Measurements from ENCODE around the gene SCGB3A2.

The SCGB3A2 gene

GRCh38 chr5:147878066-147878759 is at the start of gene SCGB3A2:
TSS of gene SCGB3A2 (plus strand) at chr5:147878711. CDS start at chr5:147878804, 93 bp downstream.
- no peak for DNase-seq

DNA sequence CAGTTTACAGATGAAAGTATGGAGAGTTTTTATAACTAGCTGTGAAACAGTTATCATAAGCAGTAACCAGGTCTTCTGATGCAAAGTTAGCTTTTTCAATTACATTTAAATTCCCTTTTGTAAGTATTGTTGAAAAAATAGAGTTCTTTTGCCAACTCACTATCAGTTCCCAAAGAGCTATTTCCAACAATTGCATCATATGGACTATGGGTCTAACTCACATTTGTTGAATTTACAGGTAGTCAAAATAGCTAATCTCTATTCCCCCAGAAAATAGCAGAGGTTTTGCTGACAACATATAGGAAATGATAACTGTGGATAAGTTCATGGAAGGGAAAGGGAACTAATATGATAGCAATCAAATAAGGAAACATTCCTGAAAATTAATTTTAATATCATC is 48.5 kb upstream of the SCGB3A2 start:
- DNase-seq, result no peak

DNA sequence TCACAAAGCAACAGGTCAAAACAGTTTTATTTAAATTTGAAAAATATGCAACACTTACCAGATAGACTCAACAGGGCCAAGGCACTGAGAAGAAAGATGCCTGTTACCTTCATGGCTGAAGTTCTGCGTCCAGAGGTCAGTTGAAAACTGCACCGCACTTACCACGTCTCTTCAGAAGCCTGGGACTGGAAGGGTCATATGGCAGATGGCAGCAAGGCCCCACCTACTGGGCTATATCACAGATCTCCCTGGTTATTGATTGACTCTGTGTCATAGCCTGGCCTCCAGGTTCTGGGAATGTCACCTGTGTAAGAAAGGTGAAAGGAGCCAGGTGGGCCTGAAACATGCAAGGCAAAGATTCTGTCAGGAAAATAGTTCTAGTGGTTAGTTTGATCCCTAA is 47.0 kb upstream of the SCGB3A2 start, which contains the start of gene SPINK1:
TSS of gene SPINK1 (minus strand) at position 207 of the 400 bp plus-strand sequence. CDS start at position 113, 94 bp downstream.
- no peak for DNase-seq

DNA sequence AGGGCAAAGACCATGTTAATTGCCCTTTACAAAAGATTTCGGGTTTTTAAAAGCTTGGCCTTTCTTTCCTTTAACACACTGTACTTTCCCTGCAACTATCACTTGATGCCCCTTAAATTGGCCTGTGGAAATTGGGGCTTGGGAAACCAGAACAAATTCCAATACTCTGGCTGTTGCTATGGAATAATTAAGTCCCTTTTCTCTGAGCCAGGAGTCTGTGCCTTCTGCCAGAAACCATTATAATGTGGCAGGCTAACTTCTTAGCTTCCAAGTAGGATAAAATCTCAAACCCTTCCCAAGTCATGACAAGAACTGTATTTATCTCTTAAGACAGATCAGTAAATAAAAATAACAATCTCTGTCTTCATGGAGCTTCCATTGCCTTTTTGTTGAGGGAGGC is 46.0 kb upstream of the SCGB3A2 start:
- DNase-seq, result no peak

- DNase-seq, result no peak
Observed at GRCh38 chr5:147835386-147835798, 43.1 kb upstream of the SCGB3A2 start.

- no peak for DNase-seq
Observed at GRCh38 chr5:147836439-147836838, 42.1 kb upstream of the SCGB3A2 start.

GRCh38 chr5:147842869-147843268 is 35.6 kb upstream of the SCGB3A2 start:
- DNase-seq, result no peak

- DNase-seq, result no peak
Observed at GRCh38 chr5:147844846-147845245, 33.7 kb upstream of the SCGB3A2 start.

DNA sequence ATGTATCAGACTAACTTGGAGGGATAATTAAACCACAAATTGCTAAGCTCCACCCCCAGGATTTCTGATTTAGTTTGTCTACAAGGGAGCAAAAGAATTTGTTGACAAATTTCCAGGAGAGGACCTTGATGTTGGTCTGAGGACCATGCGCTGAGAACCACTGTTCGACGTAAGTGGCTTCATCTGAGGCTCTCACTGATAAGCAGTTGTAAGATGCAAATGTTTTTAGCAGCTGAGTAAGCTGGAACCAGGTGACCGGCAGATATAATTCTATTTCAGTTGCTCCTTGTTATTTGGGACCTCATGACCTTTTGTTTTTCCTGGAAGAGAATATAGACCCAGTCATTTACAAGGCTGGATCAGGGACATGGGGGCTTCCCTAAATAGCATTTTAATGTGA is 32.9 kb upstream of the SCGB3A2 start:
- DNase-seq, result no peak

DNA sequence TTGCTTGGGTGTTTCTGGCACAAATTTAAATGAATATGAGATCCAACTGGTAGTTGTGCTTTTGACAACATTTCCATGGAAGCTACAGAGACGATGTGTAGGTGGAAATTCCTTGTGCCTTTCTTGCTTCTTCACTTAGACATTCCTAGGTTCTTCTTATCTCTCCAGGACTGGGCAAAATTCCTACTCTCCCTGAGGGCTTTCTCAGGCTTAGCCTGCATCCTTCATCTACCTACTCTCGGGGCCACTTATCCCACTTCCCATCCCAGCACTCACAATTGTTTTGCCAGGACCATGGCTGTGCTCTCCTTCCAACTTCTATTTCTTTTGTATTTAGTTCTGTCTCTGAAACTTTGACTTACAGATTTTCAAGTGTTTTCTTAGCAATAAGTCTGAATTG is 29.3 kb upstream of the SCGB3A2 start:
- DNase-seq, result no peak

GRCh38 chr5:147851578-147851977 is 26.9 kb upstream of the SCGB3A2 start:
- DNase-seq, result no peak

DNA sequence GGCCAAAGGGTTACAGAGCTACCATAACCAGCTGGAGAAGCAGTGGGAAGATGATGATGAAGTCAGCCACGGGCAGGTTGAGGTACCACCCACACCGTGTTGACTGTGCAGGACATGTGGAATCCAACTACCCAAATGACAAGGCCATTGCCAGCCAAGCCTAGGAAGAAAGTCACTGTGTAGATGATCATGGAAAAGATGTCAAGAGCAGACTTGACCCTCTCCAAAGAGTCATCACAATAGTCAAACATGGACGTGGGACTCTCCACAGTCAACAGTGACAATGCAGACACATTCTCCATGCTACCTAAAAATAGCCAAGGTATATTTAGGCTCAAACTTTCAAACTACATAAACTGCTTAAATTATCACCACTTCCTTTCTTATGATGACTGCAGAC is 26.1 kb upstream of the SCGB3A2 start:
- DNase-seq, result no peak

DNA sequence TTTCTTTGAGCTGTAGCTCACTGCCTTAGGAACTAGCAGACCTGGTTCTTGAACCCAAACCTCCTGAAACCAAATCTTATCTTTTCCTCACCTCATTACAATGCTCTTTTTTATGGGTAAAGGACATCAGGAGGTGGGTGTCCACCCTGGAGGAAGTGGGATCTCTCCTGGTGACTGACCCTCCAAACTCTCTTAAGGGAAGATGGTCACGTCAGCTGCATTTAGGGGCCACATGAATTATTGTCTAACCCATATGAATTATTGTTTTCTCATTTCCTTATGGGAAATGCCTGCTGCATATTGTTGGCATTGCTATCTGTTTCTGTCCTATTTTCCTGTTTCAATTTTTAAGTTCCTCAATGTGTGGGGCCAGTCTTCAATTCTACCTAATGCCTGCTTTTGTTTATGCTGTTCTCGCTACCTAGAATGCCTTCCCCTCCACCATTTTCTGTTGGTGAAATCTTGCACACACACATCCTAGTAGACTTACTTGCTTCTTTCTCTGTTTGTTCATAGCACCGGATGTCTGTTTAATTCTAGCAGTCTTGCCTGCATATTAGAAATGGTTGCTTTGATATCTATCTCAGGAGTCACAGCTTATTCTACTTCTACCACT is 25.0 kb upstream of the SCGB3A2 start:
- DNase-seq, result no peak

GRCh38 chr5:147854331-147854730 is 24.2 kb upstream of the SCGB3A2 start:
- no peak for DNase-seq

- no peak for DNase-seq
Observed at GRCh38 chr5:147854894-147855773, 23.4 kb upstream of the SCGB3A2 start.

DNA sequence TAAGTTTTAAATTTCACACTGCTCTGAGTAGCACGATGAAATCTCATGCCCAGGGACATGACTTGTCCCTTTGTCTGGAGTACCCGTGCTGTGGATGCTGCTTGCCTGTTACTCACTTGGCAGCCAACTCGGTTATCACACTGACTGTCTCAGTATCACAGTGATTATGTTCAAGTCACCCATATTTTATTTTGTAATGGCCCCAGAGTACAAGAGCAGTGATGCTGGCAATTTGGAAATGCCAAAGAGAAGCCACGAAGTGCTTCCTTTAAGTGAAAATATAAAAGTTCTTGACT is 22.8 kb upstream of the SCGB3A2 start:
- DNase-seq, result no peak

GRCh38 chr5:147856801-147857200 is 21.7 kb upstream of the SCGB3A2 start:
- DNase-seq, result no peak

- no peak for DNase-seq
Observed at GRCh38 chr5:147857302-147858129, 21.0 kb upstream of the SCGB3A2 start.

DNA sequence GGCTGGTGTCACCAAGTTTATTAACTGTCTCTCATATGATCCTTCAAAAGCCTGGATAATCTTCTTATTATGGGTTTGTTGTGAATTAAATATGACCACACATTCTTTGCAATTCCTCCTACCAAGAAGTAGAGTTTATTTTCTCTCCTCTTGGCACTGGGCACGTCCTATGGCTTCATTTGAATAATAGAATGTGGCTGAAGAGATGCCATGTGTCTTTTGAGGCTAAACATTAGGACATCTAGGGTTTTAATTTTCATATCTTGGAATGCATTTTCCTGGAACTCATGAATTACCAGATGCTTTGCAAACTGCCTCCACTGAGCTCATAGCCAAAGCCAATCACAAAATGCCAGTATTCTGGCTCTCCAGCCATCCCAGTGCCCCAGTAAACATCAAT is 19.9 kb upstream of the SCGB3A2 start:
- no peak for DNase-seq

DNA sequence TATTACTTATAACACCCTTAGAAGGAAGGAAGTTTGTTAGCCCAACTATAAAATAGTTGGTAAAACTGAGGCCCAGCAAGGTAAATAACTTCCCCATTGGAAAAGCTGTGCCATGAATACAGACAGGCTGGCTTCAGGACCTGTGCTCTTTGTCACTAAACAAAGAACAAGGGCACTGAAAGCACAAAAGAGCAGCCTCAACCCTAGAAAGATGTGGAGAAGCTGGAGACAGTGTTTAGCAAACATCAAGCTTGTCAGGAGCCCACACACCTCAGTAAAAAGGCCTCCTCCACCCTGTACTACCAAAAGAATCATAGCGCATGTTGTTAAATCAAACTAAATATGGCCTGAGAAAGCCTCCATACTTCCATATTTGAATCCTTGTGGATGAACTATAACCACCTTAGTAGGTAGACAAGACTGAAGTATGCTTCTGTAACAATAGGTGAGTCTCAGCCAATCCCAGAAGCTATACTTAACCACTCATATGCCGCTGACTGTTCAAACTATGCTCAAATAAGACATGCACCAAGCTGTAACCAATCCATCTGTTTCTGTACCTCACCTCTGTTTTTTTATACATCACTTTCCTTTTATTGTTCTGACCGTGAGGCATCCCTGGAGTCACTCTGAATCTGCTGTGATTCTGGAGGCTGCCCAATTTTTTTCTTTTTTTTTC is 18.4 kb upstream of the SCGB3A2 start:
- DNase-seq, result no peak

GRCh38 chr5:147860641-147861025 is 17.9 kb upstream of the SCGB3A2 start:
- no peak for DNase-seq

DNA sequence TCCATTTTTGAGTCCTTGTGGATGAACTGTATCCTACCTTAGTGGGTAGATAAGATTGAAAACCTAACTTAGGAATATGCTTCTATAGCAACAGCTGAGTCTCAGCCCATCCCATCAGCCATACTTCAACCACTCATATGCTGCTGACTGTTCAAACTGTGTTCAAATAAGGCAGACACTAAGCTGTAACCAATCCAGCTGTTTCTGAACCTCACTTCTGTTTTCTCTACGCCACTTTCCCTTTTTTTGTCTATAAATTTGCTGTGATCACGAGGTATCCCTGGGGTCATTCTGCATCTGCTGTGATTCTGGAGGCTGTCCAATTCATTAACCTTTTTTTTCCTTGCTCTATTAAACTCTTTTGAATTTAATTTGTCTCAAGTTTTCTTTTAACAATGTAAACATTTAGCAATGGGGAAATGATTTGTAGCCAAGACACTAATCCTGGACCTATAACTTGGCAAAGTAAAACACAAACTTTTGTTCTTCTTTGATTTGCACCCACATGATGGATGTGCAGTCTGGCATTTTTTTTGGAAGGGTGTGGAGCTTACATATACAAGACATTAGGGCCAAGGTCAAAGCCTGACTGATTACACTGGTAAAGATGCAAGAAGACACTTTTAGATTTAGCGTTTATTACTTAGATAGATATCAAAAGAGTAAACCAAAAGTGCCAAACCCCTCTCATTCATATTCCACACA is 14.9 kb upstream of the SCGB3A2 start:
- no peak for DNase-seq

All from NCI-H1436 treated with DMSO at 0.1 percent for 48 hours (cell line).